ENCODE measurements around the gene ANKRD18B. TPM values are rescaled to one million over a fixed set of nuclear protein-coding genes. Genes with fewer than 3 reads are reported as not detected.
"Not testable (repeated sequence)": the region's sequence is repeated elsewhere in the genome, so short reads cannot be mapped to it uniquely, and the experiment has no call there.

Gene ANKRD18B
- total and polyA plus RNA-seq, 2 donors (not counting 1 experiment from before 2014, with no cell fraction given) = not detected

GRCh38 chr9:33510262-33511183, 13.5 kb upstream of the ANKRD18B start:
- H3K79me2 ChIP-seq (ENCODE audit: control insufficient read depth, insufficient read depth, low read length) = no peaks in the 10 kb centered on the region
- H3K4me1 Mint-ChIP-seq = peaks cover 5% of the 10 kb centered on the region
- peak overlapping the region; percentile 38 to 84 (median 61) for H3K4me3 ChIP-seq (ENCODE audit: control extremely low read depth in 1 of 5, extremely low read depth in 1 of 5, insufficient read depth in 1 of 5, low read depth in 2 of 5, low read length in 4 of 5)
- no peaks in the 10 kb centered on the region for H3K4me1 ChIP-seq (ENCODE audit: control insufficient read depth in 2 of 2, insufficient read depth in 2 of 2, low read length in 2 of 2)
- TF ChIP-seq CTCF (IDR thresholded peaks at IDR 0.05) (no peak), EZH2 (IDR thresholded peaks at IDR 0.05; ENCODE audit: borderline replicate concordance, insufficient read depth, low read depth, low read length, poor library complexity, severe bottlenecking) (no peak)
- ATAC-seq (ENCODE audit: low read depth) (peak; percentile 43), DNase-seq (peak; percentile 43)
- no peaks in the 10 kb centered on the region for H4K20me1 ChIP-seq (ENCODE audit: control insufficient read depth, insufficient read depth, low read length, poor library complexity, severe bottlenecking)
- H3K27me3 Mint-ChIP-seq = peaks cover 8% of the 10 kb centered on the region
- peak overlapping the region; percentile 94 for H3K4me3 Mint-ChIP-seq
- peak overlapping the region; percentile 86 for H3K4me2 ChIP-seq (replicated peaks; ENCODE audit: low read depth, low read length, poor library complexity, severe bottlenecking)
- intact Hi-C loops (cut with micrococcal nuclease) = no loop called here
- peak overlapping the region; percentile 46 for H3K27ac Mint-ChIP-seq
- H3K9me3 ChIP-seq (ENCODE audit: control extremely low read depth in 1 of 3, control insufficient read depth in 2 of 3, insufficient read depth in 1 of 3, low read length in 2 of 3) = no peaks in the 10 kb centered on the region
- POLR2A ChIA-PET = no interaction called here
- WGBS (ENCODE audit: insufficient coverage) = under 1% methylated on average over 28 of the region's 32 CpGs
- peak overlapping the region; percentile 97 for H2AFZ ChIP-seq (ENCODE audit: insufficient read depth, low read depth, low read length, poor library complexity, severe bottlenecking)
- peak overlapping the region; percentile 84 for H3K9ac ChIP-seq (ENCODE audit: low read length)
- H3K9me3 Mint-ChIP-seq (ENCODE audit: insufficient read depth) = no peaks in the 10 kb centered on the region
- H3K36me3 ChIP-seq (replicated peaks in 1 of 2; ENCODE audit: control extremely low read depth in 1 of 2, control insufficient read depth in 1 of 2, extremely low read depth in 1 of 2, insufficient read depth in 2 of 2, low read length in 1 of 2) = no peaks in the 10 kb centered on the region
- H3K27me3 ChIP-seq (replicated peaks in 1 of 4; ENCODE audit: control extremely low read depth in 1 of 4, control insufficient read depth in 3 of 4, insufficient read depth in 4 of 4, low read length in 3 of 4) = peaks cover 0 to 10% (median 1%) of the 10 kb centered on the region in 4 experiments
- H3K27ac ChIP-seq (ENCODE audit: low read length in 2 of 2) = peak overlapping the region in 1 of 2 donors; percentile 25
- CTCF ChIA-PET = no interaction called here

- H3K27ac ChIP-seq (ENCODE audit: low read length in 2 of 2) = peak overlapping the region in 1 of 2 donors; percentile 25
- H3K36me3 ChIP-seq (replicated peaks in 1 of 2; ENCODE audit: control extremely low read depth in 1 of 2, control insufficient read depth in 1 of 2, extremely low read depth in 1 of 2, insufficient read depth in 2 of 2, low read length in 1 of 2); H3K9me3 ChIP-seq (ENCODE audit: control extremely low read depth in 1 of 3, control insufficient read depth in 2 of 3, insufficient read depth in 1 of 3, low read length in 2 of 3); H4K20me1 ChIP-seq (ENCODE audit: control insufficient read depth, insufficient read depth, low read length, poor library complexity, severe bottlenecking); H3K79me2 ChIP-seq (ENCODE audit: control insufficient read depth, insufficient read depth, low read length); DNase-seq; ATAC-seq (ENCODE audit: low read depth); H3K27ac Mint-ChIP-seq; POLR2A ChIA-PET; intact Hi-C loops (cut with micrococcal nuclease); CTCF ChIA-PET; H3K4me1 Mint-ChIP-seq; H3K27me3 Mint-ChIP-seq; H3K4me1 ChIP-seq (ENCODE audit: control insufficient read depth in 2 of 2, insufficient read depth in 2 of 2, low read length in 2 of 2); H3K9me3 Mint-ChIP-seq (ENCODE audit: insufficient read depth); H3K27me3 ChIP-seq (replicated peaks in 1 of 4; ENCODE audit: control extremely low read depth in 1 of 4, control insufficient read depth in 3 of 4, insufficient read depth in 4 of 4, low read length in 3 of 4): not testable (repeated sequence)
- H3K4me2 ChIP-seq (replicated peaks; ENCODE audit: low read depth, low read length, poor library complexity, severe bottlenecking) = peak overlapping the region; percentile 86
- H3K9ac ChIP-seq (ENCODE audit: low read length) = peak overlapping the region; percentile 84
- 5% methylated on average over 8 of the region's 8 CpGs for WGBS (ENCODE audit: insufficient coverage)
- H3K4me3 Mint-ChIP-seq = peak overlapping the region; percentile 94
- peak overlapping the region; percentile 97 for H2AFZ ChIP-seq (ENCODE audit: insufficient read depth, low read depth, low read length, poor library complexity, severe bottlenecking)
- H3K4me3 ChIP-seq (ENCODE audit: control extremely low read depth in 1 of 5, extremely low read depth in 1 of 5, insufficient read depth in 1 of 5, low read depth in 2 of 5, low read length in 4 of 5) = peak overlapping the region in 4 of 5 experiments; percentile 46 to 84 (median 65)
These were observed 12.9 kb upstream of the ANKRD18B start for GRCh38 chr9:33511184-33511517.

- H3K4me3 ChIP-seq (ENCODE audit: control extremely low read depth in 1 of 5, extremely low read depth in 1 of 5, insufficient read depth in 1 of 5, low read depth in 2 of 5, low read length in 4 of 5); H3K79me2 ChIP-seq (ENCODE audit: control insufficient read depth, insufficient read depth, low read length); H3K36me3 ChIP-seq (replicated peaks in 1 of 2; ENCODE audit: control extremely low read depth in 1 of 2, control insufficient read depth in 1 of 2, extremely low read depth in 1 of 2, insufficient read depth in 2 of 2, low read length in 1 of 2); H3K27ac Mint-ChIP-seq; H3K9me3 ChIP-seq (ENCODE audit: control extremely low read depth in 1 of 3, control insufficient read depth in 2 of 3, insufficient read depth in 1 of 3, low read length in 2 of 3); H3K9ac ChIP-seq (ENCODE audit: low read length); H3K4me3 Mint-ChIP-seq; POLR2A ChIA-PET; H3K27me3 ChIP-seq (replicated peaks in 1 of 4; ENCODE audit: control extremely low read depth in 1 of 4, control insufficient read depth in 3 of 4, insufficient read depth in 4 of 4, low read length in 3 of 4); intact Hi-C loops (cut with micrococcal nuclease); H3K4me1 Mint-ChIP-seq; H3K9me3 Mint-ChIP-seq (ENCODE audit: insufficient read depth); H3K4me1 ChIP-seq (ENCODE audit: control insufficient read depth in 2 of 2, insufficient read depth in 2 of 2, low read length in 2 of 2); H3K27ac ChIP-seq (ENCODE audit: low read length in 2 of 2); H4K20me1 ChIP-seq (ENCODE audit: control insufficient read depth, insufficient read depth, low read length, poor library complexity, severe bottlenecking); H2AFZ ChIP-seq (ENCODE audit: insufficient read depth, low read depth, low read length, poor library complexity, severe bottlenecking); H3K4me2 ChIP-seq (replicated peaks; ENCODE audit: low read depth, low read length, poor library complexity, severe bottlenecking); ATAC-seq (ENCODE audit: low read depth); CTCF ChIA-PET; DNase-seq; H3K27me3 Mint-ChIP-seq: not testable (repeated sequence)
- no CpG with 5 or more reads among the region's 2 CpGs for WGBS (ENCODE audit: insufficient coverage)
These were observed 11.5 kb upstream of the ANKRD18B start for GRCh38 chr9:33512535-33512934.

All from B cell (primary cell).